SK-N-SH (cell line): ENCODE data around the gene DGAT2. TPM values are rescaled to one million over a fixed set of nuclear protein-coding genes. Genes with fewer than 3 reads are reported as not detected.

Experiments used
- CTCF ChIA-PET: fragments of 300-600, 350-600 bp; formaldehyde crosslinking; extraction: SDS; loops from one replicate; lab custom pipeline; 2021; lab: Yijun Ruan, JAX
- POLR2A ChIA-PET: fragments of 350-600 bp; sonication (Branson Sonifier 250); formaldehyde crosslinking; extraction: SDS; loops from one replicate; lab custom pipeline; 2020; ENCODE audit warnings: antibody characterized with exemption, inconsistent platforms; lab: Yijun Ruan, JAX
- DNase-seq: peaks from one replicate; pipeline ENCODE4 v3.0.0; 2012
- H2AFZ ChIP-seq: fragments of 200-600 bp; sonication (generic); 2 replicates; pipeline ENCODE4 v1.8.1; 2016; ENCODE audit warnings: antibody characterized with exemption, mild to moderate bottlenecking, low read depth
- H3F3A ChIP-seq: fragments of 200-600 bp; sonication (generic); replicated peaks from 2 replicates; pipeline ENCODE3; 2016; ENCODE audit warnings: antibody characterized with exemption, mild to moderate bottlenecking; ENCODE audit not compliant: insufficient read depth
- H3K27ac ChIP-seq, 2 experiments: fragments of 200-500 bp in 1 of 2; fragments of 200-600 bp in 1 of 2; sonication (Bioruptor generic) in 1 of 2; sonication (generic), shearing (Covaris generic) in 1 of 2; 2 replicates each; pipeline versions ENCODE4 v1.5.1 to v1.6.1; 2014 to 2016; ENCODE audit warnings: low read depth in 2 of 2, inconsistent platforms in 1 of 2, low read length in 1 of 2, mild to moderate bottlenecking in 1 of 2, mixed read lengths in 1 of 2
- H3K27me3 ChIP-seq: fragments of 200-600 bp; sonication (generic), shearing (Covaris generic); 2 replicates; pipeline ENCODE4 v1.6.1; 2016; ENCODE audit warnings: mixed run types; ENCODE audit not compliant: insufficient read depth
- H3K36me3 ChIP-seq, 2 experiments: fragments of 200-500 bp in 1 of 2; fragments of 200-600 bp in 1 of 2; sonication (Bioruptor generic) in 1 of 2; sonication (generic) in 1 of 2; replicated peaks in 1 of 2; 2 replicates each; pipeline versions ENCODE3 to v1.5.1; 2014 to 2016; ENCODE audit warnings: low read length in 1 of 2, mild to moderate bottlenecking in 1 of 2; ENCODE audit not compliant: insufficient read depth in 2 of 2, control insufficient read depth in 1 of 2
- H3K4me1 ChIP-seq, 2 experiments: fragments of 200-500 bp in 1 of 2; fragments of 200-600 bp in 1 of 2; sonication (Bioruptor generic) in 1 of 2; sonication (generic), shearing (Covaris generic) in 1 of 2; 2 replicates each; pipeline versions ENCODE4 v1.5.1 to v1.6.1; 2014 to 2016; ENCODE audit warnings: low read depth in 1 of 2, low read length in 1 of 2, mixed run types in 1 of 2; ENCODE audit not compliant: insufficient read depth in 2 of 2, control insufficient read depth in 1 of 2
- H3K4me2 ChIP-seq: fragments of 200-600 bp; sonication (generic), shearing (Covaris generic); 2 replicates; pipeline ENCODE4 v1.6.1; 2017; ENCODE audit warnings: mixed run types
- H3K4me3 ChIP-seq, 2 experiments: fragments of 200-500 bp in 1 of 2; fragments of 200-600 bp in 1 of 2; sonication (Bioruptor generic) in 1 of 2; sonication (generic), shearing (Covaris generic) in 1 of 2; 2 replicates each; pipeline versions ENCODE4 v1.5.1 to v1.8.1; 2014 to 2016; ENCODE audit warnings: low read depth in 2 of 2, inconsistent platforms in 1 of 2, low read length in 1 of 2, mild to moderate bottlenecking in 1 of 2, mixed read lengths in 1 of 2, moderate library complexity in 1 of 2
- H3K79me2 ChIP-seq: fragments of 200-600 bp; sonication (generic); 2 replicates; pipeline ENCODE4 v1.8.1; 2017; ENCODE audit warnings: mild to moderate bottlenecking; ENCODE audit not compliant: insufficient read depth
- H3K9ac ChIP-seq: fragments of 200-600 bp; sonication (generic); 2 replicates; pipeline ENCODE4 v1.6.1; 2017; ENCODE audit warnings: mixed run types
- H3K9me2 ChIP-seq: fragments of 200-600 bp; sonication (generic); 2 replicates; pipeline ENCODE4 v1.6.1; 2017; ENCODE audit warnings: mixed run types
- H3K9me3 ChIP-seq: fragments of 200-600 bp; sonication (generic); 2 replicates; pipeline ENCODE4 v1.6.1; 2017; ENCODE audit warnings: mixed run types, mild to moderate bottlenecking, moderate library complexity
- H4K20me1 ChIP-seq: fragments of 200-600 bp; sonication (generic); 2 replicates; pipeline ENCODE4 v1.6.1; 2017; ENCODE audit warnings: mild to moderate bottlenecking, mixed run types; ENCODE audit not compliant: insufficient read depth
- CHD2 ChIP-seq: fragments of 150-350 bp; IDR thresholded peaks from 2 replicates; pipeline ENCODE4 v1.6.1; 2018; ENCODE audit warnings: low read length; ENCODE audit not compliant: partially characterized antibody
- CTCF ChIP-seq: fragments of 200-600 bp; sonication (generic); IDR thresholded peaks from 2 replicates; pipeline ENCODE4 v1.6.1; 2017; ENCODE audit warnings: antibody characterized with exemption, mild to moderate bottlenecking, moderate library complexity
- ELF1 ChIP-seq: IDR thresholded peaks from 2 replicates; pipeline ENCODE4 v1.4.0; 2012
- FOXJ3 ChIP-seq: sonication (generic); formaldehyde crosslinking; IDR thresholded peaks from 2 replicates; pipeline ENCODE4 v1.5.1; 2020; ENCODE audit warnings: mild to moderate bottlenecking, missing genetic modification reagents
- GABPA ChIP-seq: IDR thresholded peaks from 2 replicates; pipeline ENCODE4 v1.4.0; 2012; ENCODE audit warnings: low read depth, mild to moderate bottlenecking
- GATA2 ChIP-seq: sonication (generic); formaldehyde crosslinking; IDR thresholded peaks from 2 replicates; pipeline ENCODE4 v1.5.0; 2020; ENCODE audit warnings: mild to moderate bottlenecking, missing genetic modification reagents
- IRF3 ChIP-seq: fragments of 150-350 bp; IDR thresholded peaks from 2 replicates; pipeline ENCODE4 v1.6.1; 2016; ENCODE audit warnings: mild to moderate bottlenecking, low read depth, low read length
- MEF2A ChIP-seq: IDR thresholded peaks from 2 replicates; pipeline ENCODE4 v1.4.0; 2012; ENCODE audit warnings: low read depth, borderline replicate concordance
- MXI1 ChIP-seq: IDR thresholded peaks from 2 replicates; pipeline ENCODE4 v1.6.1; 2012; ENCODE audit warnings: mild to moderate bottlenecking, low read depth, low read length, improper control_type of control experiment
- NFIC ChIP-seq: IDR thresholded peaks from 2 replicates; pipeline ENCODE4 v1.4.0; 2012; ENCODE audit warnings: borderline replicate concordance
- PBX3 ChIP-seq: IDR thresholded peaks from 2 replicates; pipeline ENCODE4; 2012
- RCOR1 ChIP-seq: fragments of 150-350 bp; IDR thresholded peaks from 2 replicates; pipeline ENCODE4 v1.6.1; 2017; ENCODE audit warnings: antibody characterized with exemption, low read length
- RFX5 ChIP-seq: IDR thresholded peaks from 2 replicates; pipeline ENCODE4 v1.6.1; 2012; ENCODE audit warnings: mild to moderate bottlenecking, improper control_type of control experiment, low read length
- RXRA ChIP-seq: IDR thresholded peaks from 2 replicates; pipeline ENCODE4 v1.4.0; 2012; ENCODE audit warnings: low read depth, mild to moderate bottlenecking, borderline replicate concordance
- SMC3 ChIP-seq: IDR thresholded peaks from 2 replicates; pipeline ENCODE4 v1.6.1; 2012; ENCODE audit warnings: low read depth, low read length, improper control_type of control experiment
- TAF1 ChIP-seq: IDR thresholded peaks from 2 replicates; pipeline ENCODE4 v1.6.1; 2012; ENCODE audit warnings: low read depth, mild to moderate bottlenecking, low read length, moderate library complexity, borderline replicate concordance
- TCF12 ChIP-seq: IDR thresholded peaks from 2 replicates; pipeline ENCODE4 v1.4.0; 2012
- USF1 ChIP-seq: IDR thresholded peaks from 2 replicates; pipeline ENCODE4 v1.4.0; 2012; ENCODE audit warnings: low read depth, borderline replicate concordance
- WGBS: methylation state at CpG from one replicate; pipeline ENCODE4 v1.1.6; 2017; ENCODE audit warnings: low lambda C conversion rate; 5-methylcytosine and 5-hydroxymethylcytosine counted together
- polyA plus RNA-seq, 3 experiments: library from polyadenylated mRNA; depleted of rRNA; stranded (reverse); fragments of >200 nt; gene quantifications; 2 replicates each; pipeline ENCODE4 v1.2.3, GENCODE V29; 2012

DGAT2 gene
- polyA plus RNA-seq, 1 of the 3 experiments (the other 2 are of a cell fraction), result 1.4 TPM

GRCh38 chr11:75760710-75761493, 7.7 kb upstream of the DGAT2 start:
- H3K27ac ChIP-seq, result no peak overlapping the region
- no peaks in the 10 kb centered on the region for H3K79me2 ChIP-seq
- no peaks in the 10 kb centered on the region for H3F3A ChIP-seq
- no peak for TF ChIP-seq PBX3
- no peak for TF ChIP-seq RCOR1
- no peak for TF ChIP-seq IRF3
- H3K9me2 ChIP-seq, result no peaks in the 10 kb centered on the region
- H2AFZ ChIP-seq, result no peak overlapping the region
- no peak for DNase-seq
- H3K27me3 ChIP-seq, result no peaks in the 10 kb centered on the region; the same call in 1 of the 2 replicates
- whole genome bisulfite sequencing, result 88% methylated on average over 3 of the region's 3 CpGs
- no peaks in the 10 kb centered on the region for H3K36me3 ChIP-seq
- no peak overlapping the region for H3K4me2 ChIP-seq
- POLR2A ChIA-PET, result no interaction called here
- CTCF ChIA-PET, result interaction anchor here (0.7 to 2.1 kb wide), 3 partner anchors 28 to 55 kb away, joined by 3 to 8 read pairs (median 4); no protein-coding TSS in a partner anchor
- no peaks in the 10 kb centered on the region for H4K20me1 ChIP-seq
- no peaks in the 10 kb centered on the region for H3K4me1 ChIP-seq
- no peaks in the 10 kb centered on the region for H3K9me3 ChIP-seq
- H3K9ac ChIP-seq, result no peak overlapping the region
- H3K4me3 ChIP-seq, result no peak overlapping the region

- no peak overlapping the region for H3K27ac ChIP-seq
- no peaks in the 10 kb centered on the region for H4K20me1 ChIP-seq
- H3F3A ChIP-seq, result no peaks in the 10 kb centered on the region
- H2AFZ ChIP-seq, result no peak overlapping the region
- no peaks in the 10 kb centered on the region for H3K79me2 ChIP-seq
- ChIA-PET CTCF (no interaction called here), POLR2A (no interaction called here)
- no peak overlapping the region for H3K9ac ChIP-seq
- H3K4me2 ChIP-seq, result no peak overlapping the region
- no peak for DNase-seq
- H3K9me3 ChIP-seq, result no peaks in the 10 kb centered on the region
- TF ChIP-seq PBX3 (no peak), GATA2 (CRISPR knock-in tag) (no peak), CTCF (no peak), RXRA (no peak), RFX5 (no peak), USF1 (no peak), TAF1 (no peak), TCF12 (no peak), FOXJ3 (no peak), CHD2 (no peak), MXI1 (no peak), MEF2A (no peak), NFIC (no peak), GABPA (no peak), IRF3 (no peak), ELF1 (no peak), SMC3 (no peak), RCOR1 (no peak)
- TF ChIP-seq, all 33 proteins: peak for 0
- no peaks in the 10 kb centered on the region for H3K4me1 ChIP-seq
- H3K9me2 ChIP-seq, result no peaks in the 10 kb centered on the region
- no peak overlapping the region for H3K4me3 ChIP-seq
- no peaks in the 10 kb centered on the region for H3K27me3 ChIP-seq
- H3K36me3 ChIP-seq, result no peaks in the 10 kb centered on the region
- 89% methylated on average over 7 of the region's 8 CpGs for WGBS
Observed at GRCh38 chr11:75762158-75762557, 6.4 kb upstream of the DGAT2 start.
